Skeletal muscle cell (primary cell): ENCODE data around the gene ZNF581.

Experiments
- DNase-seq: peaks from one replicate; pipeline ENCODE4 v3.0.0-alpha.2; 2010; ENCODE audit warnings: low read depth
- H3K4me3 ChIP-seq: 2 replicates; pipeline ENCODE4 v1.5.1; 2011; ENCODE audit warnings: low read depth, mild to moderate bottlenecking, control low read depth, low read length, moderate library complexity

Gene ZNF581

DNA sequence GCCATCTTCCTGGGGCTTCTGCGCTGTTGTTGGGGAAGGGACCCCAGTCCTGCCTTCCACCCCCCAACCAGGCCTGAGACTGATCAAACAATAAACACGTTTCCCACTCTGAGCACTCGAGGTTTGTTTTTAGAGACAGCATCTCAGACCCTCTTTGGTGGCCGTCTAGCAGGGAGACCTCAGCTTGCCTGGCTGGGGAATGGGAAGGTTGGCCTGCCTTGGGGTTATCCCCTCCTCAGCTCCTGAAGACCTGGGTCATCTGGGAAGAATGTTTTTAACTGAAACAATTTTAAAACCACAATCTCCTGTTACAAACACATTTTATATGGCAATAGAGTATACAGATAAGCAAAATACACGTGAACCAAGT, 2.0 kb downstream of the ZNF581 start:
- no peak for DNase-seq
- H3K4me3 ChIP-seq = no peak overlapping the region

DNA sequence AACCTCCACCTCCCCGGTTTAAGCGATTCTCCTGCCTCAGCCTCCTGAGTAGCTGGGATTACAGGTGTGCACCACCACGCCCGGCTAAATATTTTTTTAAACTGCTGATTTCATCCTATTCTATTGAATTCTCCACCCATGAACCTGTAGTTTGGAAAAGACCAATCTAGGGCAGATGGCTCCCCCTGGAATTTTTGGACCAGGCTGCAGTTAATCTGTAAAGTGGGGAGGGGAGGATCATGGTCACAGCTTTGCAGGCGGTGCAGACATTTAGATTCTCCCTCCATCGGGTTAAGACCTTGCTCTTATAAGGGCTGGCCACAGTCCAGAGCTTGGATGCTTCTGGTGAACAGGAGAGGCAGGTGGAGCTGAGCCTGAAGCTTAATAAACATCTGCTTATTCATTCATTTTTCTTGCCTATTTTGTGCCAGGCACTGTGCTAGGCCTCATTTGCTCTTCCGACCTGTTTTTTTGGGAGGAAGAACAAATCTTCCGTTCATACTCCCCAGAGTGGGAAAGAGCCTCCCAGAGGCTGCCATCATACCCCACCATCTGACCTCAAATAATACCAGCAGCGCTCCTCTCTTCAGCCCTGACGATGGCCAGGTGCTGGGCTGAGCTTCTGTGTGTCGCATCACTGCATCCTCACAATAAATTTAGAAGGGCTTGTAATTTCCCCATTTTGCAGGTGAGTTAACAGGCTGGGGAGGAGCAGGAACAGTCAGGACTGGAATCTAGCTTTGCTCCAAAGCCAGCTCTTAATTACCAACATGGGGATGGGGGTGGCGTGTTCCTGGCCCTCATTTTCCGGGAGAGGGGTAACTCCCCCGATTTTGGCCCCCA, 3.7 kb downstream of the ZNF581 start:
- peak overlapping the region; percentile 76 for H3K4me3 ChIP-seq
- DNase-seq = no peak

DNA sequence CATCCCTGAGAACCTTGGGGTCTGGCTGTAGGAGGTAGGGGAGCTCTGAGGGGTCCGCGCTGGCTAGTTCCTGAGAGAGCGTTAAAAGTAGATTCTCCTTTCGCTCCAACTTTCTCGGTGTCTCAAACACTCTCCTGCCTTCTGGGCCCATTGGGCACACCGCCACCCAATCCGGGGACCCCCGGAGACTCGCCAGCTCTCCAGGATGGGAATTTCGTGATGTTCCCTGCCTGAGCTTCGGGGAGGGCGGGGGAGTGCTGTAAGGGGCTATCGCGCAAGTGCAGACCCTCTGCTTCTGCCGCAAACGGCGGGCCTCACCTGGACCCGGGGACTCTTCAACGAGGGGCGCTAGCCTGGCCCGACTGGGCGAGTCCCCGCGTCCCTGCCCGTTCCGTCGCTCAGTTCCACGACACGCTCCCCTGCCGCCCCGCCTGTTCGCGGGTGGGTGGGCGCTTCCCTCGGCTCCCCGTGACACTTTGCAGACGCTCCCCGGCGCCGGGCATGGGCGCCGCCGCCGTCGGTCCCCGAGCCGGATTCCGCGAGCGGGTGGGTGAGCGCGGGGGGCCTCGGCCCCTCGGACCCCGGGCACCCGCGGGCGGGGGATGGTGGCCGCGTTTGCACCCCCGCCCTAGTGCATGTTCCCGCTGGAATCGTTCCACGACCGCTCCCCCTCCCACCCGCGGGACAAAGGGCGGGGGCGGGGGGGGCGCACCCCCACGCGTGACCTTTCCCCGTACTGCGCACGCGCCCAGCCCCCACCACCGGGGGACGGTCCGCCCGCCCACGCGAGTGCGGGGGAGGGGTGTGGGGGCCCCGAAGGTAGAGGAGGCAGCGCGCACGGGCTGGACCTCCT, 4.5 kb downstream of the ZNF581 start, which contains the start of gene CCDC106:
CCDC106 (plus strand) TSS at position 481 of the 853 bp plus-strand sequence. CDS start 835 bp downstream, outside the sequence.
- H3K4me3 ChIP-seq = peak within 1 kb of the TSS; percentile 76
- peak; percentile 43 for DNase-seq

DNA sequence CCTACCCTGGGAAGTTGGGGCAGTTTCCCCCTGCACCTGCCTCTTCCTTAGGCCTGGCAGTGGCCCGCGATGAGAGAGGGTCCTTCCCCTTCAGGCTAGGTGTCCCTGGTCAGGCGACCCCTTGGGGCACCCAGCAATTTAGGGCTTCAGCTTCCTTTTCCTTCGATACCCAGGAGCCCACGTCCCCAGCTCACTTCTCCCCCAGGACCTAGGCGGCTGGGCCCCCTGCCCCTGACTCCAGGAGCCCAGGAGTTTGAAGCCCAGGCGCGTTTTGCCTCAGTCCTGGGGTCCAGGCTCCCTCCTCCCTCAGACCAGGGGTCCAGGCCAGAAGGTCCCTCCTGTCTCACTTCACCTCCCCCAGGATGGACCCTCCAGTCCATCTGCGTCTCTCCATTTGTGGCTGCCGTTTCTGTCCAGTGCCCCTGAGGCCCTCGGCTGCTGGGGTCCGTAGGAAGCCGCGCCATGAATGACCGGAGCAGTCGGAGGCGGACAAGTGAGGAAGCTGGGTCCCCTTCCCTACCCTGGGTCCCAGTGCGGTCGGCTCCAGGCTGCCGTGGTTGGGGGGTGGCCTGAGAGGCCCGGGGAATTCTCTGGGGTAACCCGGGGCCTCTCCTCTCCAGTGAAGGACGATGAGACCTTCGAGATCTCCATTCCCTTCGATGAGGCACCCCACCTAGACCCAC, 5.3 kb downstream of the ZNF581 start:
- DNase-seq = no peak
- peak overlapping the region; percentile 76 for H3K4me3 ChIP-seq

DNA sequence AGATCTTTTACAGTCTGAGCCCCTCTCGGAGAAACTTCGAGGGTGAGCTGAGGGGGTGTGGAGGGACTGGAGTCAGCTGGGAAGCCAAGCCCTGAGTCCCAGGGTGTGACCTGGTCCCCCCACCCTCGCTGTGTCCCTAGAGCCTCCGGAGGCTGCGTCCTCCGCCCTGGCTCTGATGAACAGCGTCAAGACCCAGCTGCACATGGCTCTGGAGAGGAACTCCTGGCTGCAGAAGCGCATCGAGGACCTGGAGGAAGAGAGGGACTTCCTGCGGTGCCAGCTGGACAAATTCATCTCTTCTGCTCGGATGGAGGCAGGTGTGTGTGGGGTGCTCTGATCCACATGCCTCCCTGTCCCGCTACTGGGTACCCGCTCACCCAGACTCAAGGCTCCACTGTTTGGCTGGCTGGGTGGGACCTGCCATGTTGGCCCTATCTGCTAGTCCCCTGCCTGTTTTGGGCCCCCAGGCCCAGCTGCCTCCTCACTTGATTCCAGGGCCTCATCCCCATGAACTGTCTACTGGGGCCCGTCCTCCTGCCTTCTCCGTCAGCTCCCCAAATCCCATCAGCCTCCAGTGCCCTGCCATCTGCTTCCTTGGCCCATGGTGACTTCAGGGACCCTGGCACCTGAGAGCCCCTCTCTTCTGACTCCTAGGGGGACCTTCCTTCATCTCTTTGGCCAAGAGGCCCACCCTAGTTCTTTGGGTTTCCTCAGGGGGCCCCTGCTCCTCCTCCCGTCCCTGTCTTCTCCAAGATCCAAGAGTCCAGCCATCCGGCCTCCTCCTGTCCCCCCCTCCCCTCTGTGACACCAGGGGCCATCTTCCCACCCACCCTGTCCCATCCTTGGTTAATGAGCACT, 6.0 kb downstream of the ZNF581 start:
- H3K4me3 ChIP-seq = peak overlapping the region; percentile 76
- no peak for DNase-seq

DNA sequence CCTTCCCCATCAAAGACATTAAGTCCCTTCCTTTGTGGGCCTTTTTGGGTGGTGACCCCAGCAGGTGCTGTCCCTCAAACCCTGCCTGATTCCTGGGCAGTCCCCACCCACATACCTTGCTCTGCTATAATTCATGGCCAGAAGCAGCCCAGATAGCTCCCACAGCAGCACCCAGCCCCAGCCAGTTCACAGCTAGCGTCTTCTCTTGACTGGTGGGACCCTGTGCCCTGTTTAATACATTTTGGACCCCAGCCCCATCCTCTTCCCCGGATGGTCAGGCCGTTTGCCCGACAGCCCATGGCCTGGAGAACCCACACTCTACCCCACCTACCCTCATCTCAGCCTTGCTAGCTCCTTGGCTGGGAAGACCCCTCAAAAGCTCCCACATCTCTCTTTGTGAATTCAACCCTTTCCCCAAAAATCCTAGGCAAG, 6.7 kb downstream of the ZNF581 start:
- no peak for DNase-seq
- no peak overlapping the region for H3K4me3 ChIP-seq

DNA sequence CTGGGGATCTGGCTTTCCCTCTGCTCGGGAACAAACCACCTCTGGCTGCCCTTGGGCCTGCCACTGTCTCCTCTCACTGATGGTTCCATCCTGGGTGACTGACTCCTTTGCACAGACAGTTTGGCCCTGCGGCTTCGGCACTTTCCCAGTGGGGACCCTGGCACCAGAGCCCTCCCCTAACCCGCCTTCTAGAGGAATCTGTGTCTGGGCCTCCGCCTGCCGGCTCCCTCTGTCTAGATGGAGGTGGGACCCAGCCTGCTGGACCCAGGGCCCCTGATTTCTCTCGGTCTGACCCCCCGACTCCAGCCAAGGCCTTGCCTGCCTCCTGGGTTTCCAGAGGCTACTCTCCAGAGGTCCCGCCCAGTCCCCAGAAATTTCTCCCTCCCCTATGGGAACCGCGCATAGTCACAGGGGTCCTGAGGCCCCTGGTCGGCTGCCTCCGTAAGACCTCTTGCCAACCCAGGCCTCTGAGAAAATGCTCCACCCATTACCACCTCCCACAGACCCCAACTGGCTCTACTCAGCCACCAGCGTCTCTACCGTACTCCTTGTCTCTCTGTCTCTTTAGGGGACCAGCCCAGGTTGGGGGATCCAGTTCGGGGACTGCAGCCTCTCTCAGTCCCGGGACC, 7.3 kb downstream of the ZNF581 start:
- no peak overlapping the region for H3K4me3 ChIP-seq
- DNase-seq = no peak

DNA sequence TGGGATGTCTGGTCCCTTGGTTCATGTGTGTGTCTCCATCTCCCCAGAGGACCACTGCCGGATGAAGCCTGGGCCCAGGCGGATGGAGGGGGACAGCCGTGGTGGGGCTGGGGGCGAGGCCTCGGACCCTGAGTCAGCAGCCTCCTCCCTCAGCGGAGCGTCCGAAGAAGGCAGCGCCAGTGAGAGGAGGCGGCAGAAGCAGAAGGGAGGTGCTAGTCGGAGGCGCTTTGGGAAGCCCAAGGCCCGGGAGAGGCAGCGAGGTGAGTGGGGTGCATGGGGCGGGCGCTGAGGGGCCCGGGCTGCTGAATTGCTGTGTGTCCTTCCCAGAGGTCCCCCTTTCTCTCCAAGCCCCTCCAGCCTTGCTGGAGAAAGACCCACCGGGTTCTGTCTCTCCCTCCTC, 7.8 kb downstream of the ZNF581 start:
- H3K4me3 ChIP-seq = no peak overlapping the region
- no peak for DNase-seq

DNA sequence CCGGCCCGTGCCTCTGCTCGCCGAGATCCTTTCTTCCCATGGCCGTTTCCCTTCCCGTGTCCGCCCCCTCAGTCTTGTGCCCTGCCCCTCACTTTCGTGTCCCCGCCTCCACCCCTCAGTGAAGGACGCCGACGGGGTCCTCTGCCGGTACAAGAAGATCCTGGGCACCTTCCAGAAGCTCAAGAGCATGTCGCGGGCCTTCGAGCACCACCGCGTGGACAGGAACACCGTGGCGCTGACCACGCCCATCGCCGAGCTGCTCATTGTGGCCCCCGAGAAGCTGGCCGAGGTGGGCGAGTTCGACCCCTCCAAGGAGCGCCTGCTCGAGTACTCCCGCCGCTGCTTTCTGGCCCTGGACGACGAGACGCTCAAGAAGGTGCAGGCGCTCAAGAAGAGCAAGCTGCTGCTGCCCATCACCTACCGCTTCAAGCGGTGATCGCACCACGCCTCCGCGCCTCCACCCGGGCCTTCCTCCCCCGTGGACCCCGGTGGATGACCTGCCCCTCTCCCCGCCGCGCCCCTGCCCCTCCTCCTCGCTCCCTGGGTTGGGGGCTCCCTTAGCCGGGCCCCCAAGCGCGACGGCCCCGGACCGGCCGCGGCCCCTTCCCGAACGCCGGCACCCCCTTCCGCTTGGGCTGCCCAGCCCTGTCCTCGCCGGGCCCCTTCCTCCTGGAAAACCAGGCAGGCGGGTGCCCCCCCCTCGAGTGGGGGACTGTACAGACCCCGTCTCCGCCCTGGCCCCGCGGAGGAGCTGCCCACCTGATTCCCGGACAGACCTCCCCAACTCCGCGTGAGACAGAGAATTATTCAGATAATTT, 9.1 kb downstream of the ZNF581 start:
- DNase-seq = no peak
- no peak overlapping the region for H3K4me3 ChIP-seq

DNA sequence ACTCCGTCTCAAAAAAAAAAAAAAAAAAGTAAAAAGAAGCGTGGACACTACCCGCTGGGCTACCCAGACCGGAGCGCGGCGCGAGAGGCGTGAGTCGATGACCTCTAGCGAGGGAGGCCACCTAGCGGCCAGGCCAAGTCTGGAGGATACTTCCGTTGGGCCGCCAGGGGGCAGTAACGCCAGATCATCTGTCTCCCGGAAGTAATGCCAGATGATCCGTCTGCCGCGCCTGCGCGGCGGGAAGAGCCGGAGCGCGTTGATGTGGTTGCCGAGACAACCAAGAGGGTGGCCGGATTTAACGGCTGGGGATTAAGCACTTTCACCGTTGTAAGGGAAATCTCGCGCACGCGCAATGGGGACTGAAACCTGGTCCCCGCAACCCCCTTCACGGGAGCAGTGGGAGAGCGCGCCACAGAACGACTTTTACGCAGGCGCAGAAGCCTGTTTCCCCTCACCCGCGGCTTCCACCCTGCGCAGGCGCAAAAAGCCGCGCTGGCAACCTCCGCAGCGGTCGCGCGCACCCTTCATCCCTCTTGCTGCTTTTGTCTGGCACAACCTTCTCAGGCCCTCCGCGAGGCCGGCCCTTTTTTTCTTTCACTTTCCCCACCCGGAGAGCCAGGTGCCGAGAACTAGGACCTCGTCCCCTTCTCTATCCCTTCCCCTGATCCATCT, 10.3 kb downstream of the ZNF581 start:
- peak overlapping the region; percentile 69 for H3K4me3 ChIP-seq
- peak; percentile 95 for DNase-seq

DNA sequence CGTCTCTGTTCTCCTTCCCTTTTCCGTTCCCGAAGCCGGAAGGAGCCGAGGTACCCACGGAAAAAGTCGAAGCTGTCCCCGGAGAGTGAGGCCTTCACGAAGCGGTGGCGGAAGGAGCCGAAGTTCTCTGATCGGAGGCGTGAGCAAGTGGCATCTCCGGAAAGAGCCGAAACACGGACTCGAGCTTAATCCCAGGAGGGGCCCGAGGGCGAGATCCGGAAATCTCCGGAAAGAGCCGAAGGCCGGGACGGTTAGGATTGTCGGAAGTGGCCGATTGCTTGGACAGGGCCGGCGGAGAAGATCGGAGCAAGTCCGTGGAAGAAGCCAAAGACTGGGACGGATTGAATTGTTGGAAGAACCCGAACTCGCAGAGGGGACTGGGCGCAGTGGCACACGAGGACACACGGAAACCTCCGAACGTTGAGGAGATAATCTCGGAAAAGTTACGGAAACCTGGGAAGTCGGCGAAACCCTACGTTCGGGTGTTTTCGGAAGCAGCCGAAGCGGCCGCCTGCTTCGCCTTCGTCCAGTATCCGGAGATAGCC, 10.9 kb downstream of the ZNF581 start:
- peak; percentile 93 for DNase-seq
- peak overlapping the region; percentile 69 for H3K4me3 ChIP-seq

DNA sequence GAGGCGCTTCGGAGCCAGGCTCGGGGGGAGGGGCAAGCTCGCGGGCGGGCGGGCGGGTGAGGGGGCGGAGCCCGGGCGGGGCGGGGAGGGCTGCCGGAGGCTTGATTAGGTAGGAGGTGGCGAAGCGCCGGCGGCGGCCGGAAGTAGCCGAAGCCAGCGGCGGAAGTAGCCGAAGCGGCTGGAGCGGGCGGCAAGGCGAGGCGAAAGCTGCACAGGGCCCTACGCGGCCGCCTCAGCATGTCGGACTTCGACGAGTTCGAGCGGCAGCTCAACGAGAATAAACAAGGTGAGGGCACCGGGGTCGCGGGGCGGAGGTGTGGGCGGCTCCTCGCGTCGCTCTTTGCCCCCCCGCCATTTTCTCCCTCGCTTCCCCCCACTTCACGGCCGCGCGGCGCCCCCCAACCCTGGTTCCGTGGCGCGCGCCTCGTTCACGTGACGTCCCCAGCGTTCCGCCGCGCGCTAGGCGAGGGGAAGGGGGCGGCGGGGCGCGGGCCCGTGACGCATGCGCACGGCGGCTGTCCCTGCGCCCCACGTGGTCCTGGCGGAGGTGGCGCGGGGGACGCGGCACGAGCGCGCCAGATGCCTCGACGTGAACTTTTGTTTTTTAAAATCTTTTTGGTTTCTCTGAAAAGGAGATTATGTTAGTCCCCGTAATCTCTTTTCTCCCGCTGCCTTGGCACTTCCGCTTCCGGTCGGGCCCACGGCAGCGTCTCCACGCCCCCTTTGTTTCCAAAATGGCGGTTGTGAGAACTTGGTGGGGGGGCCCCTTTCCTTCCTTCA, 11.6 kb downstream of the ZNF581 start, which contains the start of gene U2AF2:
U2AF2 (plus strand) TSS at position 168 of the 780 bp plus-strand sequence; CDS start at position 238, 70 bp downstream.
- DNase-seq = peak; percentile 66
- H3K4me3 ChIP-seq = peak within 1 kb of the TSS; percentile 69

DNA sequence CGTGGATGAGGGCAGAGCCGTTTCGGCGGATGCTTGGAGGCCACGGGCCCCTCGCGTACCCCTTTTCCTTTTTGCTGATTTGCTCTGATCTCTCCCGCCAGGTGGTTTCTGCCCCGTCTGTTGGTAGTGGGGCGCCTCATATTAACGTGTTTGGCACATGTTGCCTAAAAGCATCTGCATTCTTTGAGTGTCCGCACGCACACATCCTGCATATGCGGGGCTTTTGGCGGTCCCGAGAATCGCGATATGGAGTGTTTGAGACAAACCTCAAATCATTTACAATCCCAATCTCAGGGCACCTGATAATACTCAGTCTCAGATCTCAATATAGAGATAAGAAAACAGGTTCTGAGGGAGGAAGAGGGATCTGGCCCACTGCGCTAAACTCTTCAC, 12.2 kb downstream of the ZNF581 start:
- DNase-seq = no peak
- H3K4me3 ChIP-seq = peak overlapping the region; percentile 69

DNA sequence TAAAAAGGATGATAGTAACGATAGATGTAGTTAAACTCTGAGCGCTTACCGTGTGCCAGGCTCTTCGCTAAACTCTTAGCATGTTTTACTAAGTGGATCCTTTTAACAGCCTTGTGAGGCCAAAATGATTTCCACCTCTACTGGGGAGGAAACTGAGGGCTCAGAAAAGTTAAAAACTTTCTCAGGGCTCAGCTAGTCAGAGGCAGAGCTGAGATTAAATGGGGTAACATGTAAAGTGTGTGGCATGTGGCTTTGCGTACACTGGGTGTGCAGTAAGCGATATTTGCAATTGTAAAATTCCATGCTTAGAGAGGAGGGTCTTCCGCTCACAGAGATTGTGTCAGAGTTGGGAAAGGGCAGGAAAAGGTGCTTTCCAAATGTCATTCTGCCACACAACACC, 13.1 kb downstream of the ZNF581 start:
- no peak for DNase-seq
- H3K4me3 ChIP-seq = peak overlapping the region; percentile 69

DNA sequence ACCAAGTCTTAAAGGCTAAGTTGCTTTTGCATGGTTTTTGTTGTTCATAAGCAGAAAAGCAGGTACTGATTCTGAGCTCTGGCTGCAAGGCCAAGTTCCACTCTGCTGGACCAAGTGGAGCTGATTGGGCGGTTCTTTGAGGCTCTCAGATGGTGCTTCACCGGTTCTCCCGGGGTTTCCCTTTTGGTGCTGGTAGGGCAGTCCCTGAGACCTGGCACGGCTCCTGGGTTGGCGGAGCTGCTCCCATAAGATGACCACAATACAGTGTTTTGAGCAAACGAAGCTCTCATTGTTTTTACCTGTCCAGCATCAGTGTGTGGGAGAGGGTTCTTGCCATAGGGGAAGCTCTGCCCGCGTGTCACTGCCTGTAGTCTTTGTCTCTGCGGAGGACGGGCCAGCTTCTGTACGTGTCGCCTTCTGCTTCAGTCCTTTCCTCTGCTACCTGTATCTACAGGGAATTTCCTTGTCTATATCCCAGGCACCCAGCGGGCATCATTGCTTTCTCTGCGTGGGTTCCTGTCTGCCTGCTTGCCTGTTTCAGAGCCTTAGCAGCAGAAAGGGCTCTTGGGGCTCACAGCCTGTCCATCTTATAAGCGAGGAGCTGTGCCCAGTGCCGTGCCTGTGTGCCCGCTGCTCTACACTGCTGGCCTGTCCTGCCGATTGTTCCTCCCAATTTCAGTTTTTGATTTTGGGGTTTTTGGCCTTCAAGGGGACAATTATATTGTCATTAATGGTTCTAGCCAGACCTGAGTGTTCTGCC, 13.7 kb downstream of the ZNF581 start:
- peak overlapping the region; percentile 69 for H3K4me3 ChIP-seq
- DNase-seq = no peak
